Neutrophil (primary cell): Measurements from ENCODE around the gene CDC42BPG.

Source experiments
- H3K27ac ChIP-seq: fragments of 200-600 bp; sonication (generic); 2 replicates; pipeline ENCODE4 v1.5.1; 2016; ENCODE audit warnings: mild to moderate bottlenecking, moderate library complexity
- H3K27me3 ChIP-seq: fragments of 200-600 bp; sonication (generic); 2 replicates; pipeline ENCODE4 v1.6.0; 2016; ENCODE audit warnings: mild to moderate bottlenecking
- H3K36me3 ChIP-seq: fragments of 200-600 bp; sonication (generic); 2 replicates; pipeline ENCODE4 v1.5.1; 2017
- H3K4me1 ChIP-seq, 2 experiments: fragments of 200-600 bp in 1 of 2; sonication (generic) in 1 of 2; 1 replicate in 1 of 2; 2 replicates in 1 of 2; pipeline versions ENCODE4 v1.5.1 to v1.6.1; 2013 to 2016; ENCODE audit warnings: low read depth in 1 of 2, low read length in 1 of 2, mild to moderate bottlenecking in 1 of 2, moderate library complexity in 1 of 2; ENCODE audit not compliant: control insufficient read depth in 1 of 2, insufficient read depth in 1 of 2
- H3K4me3 ChIP-seq, 2 experiments: fragments of 200-600 bp in 1 of 2; sonication (generic) in 1 of 2; 1 replicate in 1 of 2; 2 replicates in 1 of 2; pipeline ENCODE4 v1.5.1; 2013 to 2016; ENCODE audit warnings: low read depth in 1 of 2, low read length in 1 of 2, mild to moderate bottlenecking in 1 of 2, moderate library complexity in 1 of 2
- H3K9me3 ChIP-seq: fragments of 200-600 bp; sonication (generic); 2 replicates; pipeline ENCODE4 v1.5.1; 2016
- CTCF ChIP-seq: fragments of 200-600 bp; sonication (generic); IDR thresholded peaks from 2 replicates; pipeline ENCODE4 v1.5.1; 2016; ENCODE audit warnings: antibody characterized with exemption

Gene CDC42BPG

GRCh38 chr11:64878223-64878493, 33.7 kb upstream of the CDC42BPG start:
- H3K4me1 ChIP-seq: peaks cover 64 to 73% of the 10 kb centered on the region in 2 experiments
- peak overlapping the region; percentile 99 for H3K27ac ChIP-seq
- H3K36me3 ChIP-seq: peaks cover 15% of the 10 kb centered on the region
- no peaks in the 10 kb centered on the region for H3K9me3 ChIP-seq
- peak overlapping the region; percentile 78 to 100 for H3K4me3 ChIP-seq
- no peak for TF ChIP-seq CTCF
- no peaks in the 10 kb centered on the region for H3K27me3 ChIP-seq

- Histone ChIP-seq H3K9me3 (no peaks in the 10 kb centered on the region), H3K4me1 (peaks cover 70 to 78% of the 10 kb centered on the region in 2 experiments), H3K27ac (peak overlapping the region; percentile 99), H3K27me3 (no peaks in the 10 kb centered on the region), H3K36me3 (peaks cover 21% of the 10 kb centered on the region), H3K4me3 (peak overlapping the region; percentile 78 to 100)
- no peak for TF ChIP-seq CTCF
Observed at GRCh38 chr11:64877390-64878222, 33.2 kb upstream of the CDC42BPG start.

GRCh38 chr11:64876835-64877341, 32.4 kb upstream of the CDC42BPG start:
- Histone ChIP-seq H3K4me1 (peaks cover 77 to 85% of the 10 kb centered on the region in 2 experiments), H3K4me3 (peak overlapping the region; percentile 78 to 100), H3K9me3 (no peaks in the 10 kb centered on the region), H3K27me3 (no peaks in the 10 kb centered on the region), H3K27ac (peak overlapping the region; percentile 99), H3K36me3 (peaks cover 27% of the 10 kb centered on the region)
- TF ChIP-seq CTCF: no peak

GRCh38 chr11:64876229-64876750, 31.8 kb upstream of the CDC42BPG start:
- peak overlapping the region; percentile 99 for H3K27ac ChIP-seq

More at GRCh38 chr11:64876229-64876750, 31.8 kb upstream of the CDC42BPG start:
- peaks cover 83 to 90% of the 10 kb centered on the region in 2 experiments for H3K4me1 ChIP-seq
- peaks cover 33% of the 10 kb centered on the region for H3K36me3 ChIP-seq
- no peaks in the 10 kb centered on the region for H3K27me3 ChIP-seq
- no peaks in the 10 kb centered on the region for H3K9me3 ChIP-seq
- no peak for TF ChIP-seq CTCF
- peak overlapping the region; percentile 78 to 100 for H3K4me3 ChIP-seq
